Measurements from ENCODE around the gene ALKBH4. TPM values are rescaled to one million over a fixed set of nuclear protein-coding genes. Genes with fewer than 3 reads are reported as not detected.

The ALKBH4 gene
- total RNA-seq, 1 experiment from 2014 or later = 31.0 TPM

DNA sequence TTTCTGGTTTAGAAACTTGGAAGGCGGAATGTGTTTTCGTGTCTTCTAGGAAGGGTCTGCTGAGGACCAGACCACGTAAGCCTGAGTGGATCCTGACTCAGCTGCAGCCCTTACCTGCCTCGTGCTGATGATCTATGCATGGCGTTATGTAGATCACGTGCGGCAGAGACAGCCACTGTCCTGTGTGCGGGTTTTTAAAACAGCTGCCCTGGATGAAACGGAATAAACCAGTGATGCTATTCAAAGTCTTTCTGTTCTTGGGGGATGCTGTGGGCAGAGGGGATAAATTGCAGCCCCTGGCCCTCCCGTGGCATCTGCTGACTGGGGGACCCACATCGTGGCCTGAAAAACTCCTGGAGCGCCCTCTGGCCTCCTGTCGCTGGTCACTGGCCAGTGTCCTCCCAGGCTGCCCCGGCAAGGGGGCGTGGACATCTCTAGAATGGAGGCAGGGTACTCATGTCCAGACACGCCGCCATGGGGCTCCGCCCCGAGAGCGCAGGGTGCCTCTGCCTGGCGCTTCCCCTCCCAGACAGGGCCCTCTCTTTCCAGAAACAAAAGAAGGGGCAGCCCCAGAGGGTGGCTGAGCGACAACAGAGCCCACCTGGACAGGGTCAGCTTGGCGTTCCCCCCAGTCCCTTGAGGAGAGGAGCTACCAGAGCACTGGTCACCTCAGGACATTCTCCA, 13.2 kb downstream of the ALKBH4 start:
- DNase-seq = no peak
- H3K4me2 ChIP-seq (ENCODE audit: low read length) = peak overlapping the region; percentile 28; the same call in 1 of the 2 replicates
- intact Hi-C loops (cut with micrococcal nuclease) = loop anchor here (5.0 kb wide), 2 partner anchors 39 to 54 kb away; partner anchors contain the start of gene PRKRIP1
- no peaks in the 10 kb centered on the region for H3K79me2 ChIP-seq (ENCODE audit: low read length)
- H3F3A ChIP-seq (ENCODE audit: low read length, unreplicated experiment) = no peaks in the 10 kb centered on the region
- BruUV-seq (replicated peaks) = no TSS peak
- H3K27ac ChIP-seq (ENCODE audit: low read length) = no peak overlapping the region
- CTCF ChIA-PET = interaction anchor here (0.6 kb wide), 1 partner anchor 10 kb away, joined by 7 read pairs; no protein-coding TSS in a partner anchor
- no peaks in the 10 kb centered on the region for H3K9me2 ChIP-seq (replicated peaks; ENCODE audit: low read length)
- no peaks in the 10 kb centered on the region for H3K36me3 ChIP-seq (ENCODE audit: low read depth, low read length)
- no peak overlapping the region for H3K9ac ChIP-seq (ENCODE audit: low read length)
- H4K20me1 ChIP-seq (ENCODE audit: low read length) = no peaks in the 10 kb centered on the region
- no peak overlapping the region for H2AFZ ChIP-seq (ENCODE audit: low read length)
- no peaks in the 10 kb centered on the region for H3K27me3 ChIP-seq (ENCODE audit: low read length)
- no peak; the same call in 1 of the 2 replicates for TF ChIP-seq CTCF (conservative IDR thresholded peaks at IDR 0.05; ENCODE audit: low read depth, low read length)
- no peak for TF ChIP-seq EZH2phosphoT487 (IDR thresholded peaks at IDR 0.05; ENCODE audit: borderline replicate concordance, low read length)
- no peak for TF ChIP-seq EZH2 (IDR thresholded peaks at IDR 0.05; ENCODE audit: low read length, unreplicated experiment)
- peaks cover 5% of the 10 kb centered on the region; the same call in 1 of the 2 replicates for H3K4me1 ChIP-seq (ENCODE audit: insufficient read depth, low read length)
- POLR2A ChIA-PET (ENCODE audit: unreplicated experiment) = no interaction called here
- H3K9me3 ChIP-seq (ENCODE audit: low read length) = no peaks in the 10 kb centered on the region
- ATAC-seq = peak; percentile 31; the same call in 1 of the 2 replicates
- no peak overlapping the region for H3K4me3 ChIP-seq (ENCODE audit: low read length)

DNA sequence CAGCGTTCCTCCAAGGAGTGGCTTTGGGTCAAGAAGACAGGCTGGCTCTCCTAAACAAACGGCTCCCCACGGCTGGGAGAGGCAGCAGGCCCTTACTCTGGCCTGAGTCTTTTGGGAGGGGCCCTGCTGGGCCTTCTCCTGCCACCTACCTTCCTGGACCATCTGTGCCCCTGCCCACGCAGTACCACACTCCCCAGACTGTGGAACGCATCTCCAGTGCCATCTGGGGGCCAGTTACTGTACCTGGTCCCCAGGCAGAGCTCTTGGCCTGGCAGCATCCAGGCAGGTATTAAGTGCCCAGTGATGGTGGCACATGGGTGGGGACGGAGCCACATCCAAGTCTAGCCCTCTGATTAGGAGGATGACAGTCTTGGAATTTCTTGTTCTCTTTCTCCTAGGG, 14.4 kb downstream of the ALKBH4 start:
- H3F3A ChIP-seq (ENCODE audit: low read length, unreplicated experiment) = no peaks in the 10 kb centered on the region
- no peaks in the 10 kb centered on the region for H4K20me1 ChIP-seq (ENCODE audit: low read length)
- H2AFZ ChIP-seq (ENCODE audit: low read length) = no peak overlapping the region
- no peak overlapping the region for H3K9ac ChIP-seq (ENCODE audit: low read length)
- DNase-seq (peak; percentile 51), ATAC-seq (peak; percentile 75)
- H3K27me3 ChIP-seq (ENCODE audit: low read length) = no peaks in the 10 kb centered on the region
- peaks cover 5% of the 10 kb centered on the region; the same call in 1 of the 2 replicates for H3K4me1 ChIP-seq (ENCODE audit: insufficient read depth, low read length)
- TF ChIP-seq EZH2phosphoT487 (IDR thresholded peaks at IDR 0.05; ENCODE audit: borderline replicate concordance, low read length) (no peak), CTCF (conservative IDR thresholded peaks at IDR 0.05; ENCODE audit: low read depth, low read length) (peak; percentile 54)
- POLR2A ChIA-PET (ENCODE audit: unreplicated experiment) = interaction anchor here (0.6 kb wide), 1 partner anchor 17 kb away, joined by 6 read pairs; the partner anchor contains the start of gene ORAI2
- H3K4me3 ChIP-seq (ENCODE audit: low read length) = no peak overlapping the region
- H3K9me2 ChIP-seq (replicated peaks; ENCODE audit: low read length) = no peaks in the 10 kb centered on the region
- no peaks in the 10 kb centered on the region for H3K36me3 ChIP-seq (ENCODE audit: low read depth, low read length)
- no peaks in the 10 kb centered on the region for H3K79me2 ChIP-seq (ENCODE audit: low read length)
- intact Hi-C loops (cut with micrococcal nuclease) = loop anchor here (5.0 kb wide), 2 partner anchors 38 to 53 kb away; partner anchors contain the start of gene PRKRIP1
- no peak overlapping the region for H3K27ac ChIP-seq (ENCODE audit: low read length)
- BruUV-seq (replicated peaks) = no TSS peak
- CTCF ChIA-PET = interaction anchor here (0.5 to 1.0 kb wide), 5 partner anchors 9 to 907 kb away, joined by 3 to 6 read pairs (median 4); partner anchors contain the start of gene ORAI2
- no peak overlapping the region for H3K4me2 ChIP-seq (ENCODE audit: low read length)
- H3K9me3 ChIP-seq (ENCODE audit: low read length) = no peaks in the 10 kb centered on the region

GRCh38 chr7:102449136-102449535, 15.5 kb downstream of the ALKBH4 start:
- TF ChIP-seq EZH2 (IDR thresholded peaks at IDR 0.05; ENCODE audit: low read length, unreplicated experiment) (no peak), EZH2phosphoT487 (IDR thresholded peaks at IDR 0.05; ENCODE audit: borderline replicate concordance, low read length) (no peak), CTCF (conservative IDR thresholded peaks at IDR 0.05; ENCODE audit: low read depth, low read length) (no peak)
- Histone ChIP-seq H2AFZ (ENCODE audit: low read length) (no peak overlapping the region), H4K20me1 (ENCODE audit: low read length) (no peaks in the 10 kb centered on the region), H3F3A (ENCODE audit: low read length, unreplicated experiment) (no peaks in the 10 kb centered on the region), H3K79me2 (ENCODE audit: low read length) (no peaks in the 10 kb centered on the region), H3K9me2 (replicated peaks; ENCODE audit: low read length) (no peaks in the 10 kb centered on the region), H3K27me3 (ENCODE audit: low read length) (no peaks in the 10 kb centered on the region), H3K4me3 (ENCODE audit: low read length) (no peak overlapping the region), H3K9ac (ENCODE audit: low read length) (no peak overlapping the region), H3K27ac (ENCODE audit: low read length) (no peak overlapping the region), H3K9me3 (ENCODE audit: low read length) (no peaks in the 10 kb centered on the region), H3K4me1 (ENCODE audit: insufficient read depth, low read length) (peaks cover 5% of the 10 kb centered on the region; the same call in 1 of the 2 replicates), H3K4me2 (ENCODE audit: low read length) (no peak overlapping the region), H3K36me3 (ENCODE audit: low read depth, low read length) (no peaks in the 10 kb centered on the region)
- DNase-seq = no peak
- no TSS peak for BruUV-seq (replicated peaks)
- POLR2A ChIA-PET (ENCODE audit: unreplicated experiment) = no interaction called here
- intact Hi-C loops (cut with micrococcal nuclease) = no loop called here
- CTCF ChIA-PET = no interaction called here
- no peak for ATAC-seq
